ENCODE data around the gene SLC25A44. TPM values are rescaled to one million over a fixed set of nuclear protein-coding genes. Genes with fewer than 3 reads are reported as not detected.

SLC25A44 gene
- polyA plus RNA-seq, 1 donor from 2014 or later, result 13.7 TPM

DNA sequence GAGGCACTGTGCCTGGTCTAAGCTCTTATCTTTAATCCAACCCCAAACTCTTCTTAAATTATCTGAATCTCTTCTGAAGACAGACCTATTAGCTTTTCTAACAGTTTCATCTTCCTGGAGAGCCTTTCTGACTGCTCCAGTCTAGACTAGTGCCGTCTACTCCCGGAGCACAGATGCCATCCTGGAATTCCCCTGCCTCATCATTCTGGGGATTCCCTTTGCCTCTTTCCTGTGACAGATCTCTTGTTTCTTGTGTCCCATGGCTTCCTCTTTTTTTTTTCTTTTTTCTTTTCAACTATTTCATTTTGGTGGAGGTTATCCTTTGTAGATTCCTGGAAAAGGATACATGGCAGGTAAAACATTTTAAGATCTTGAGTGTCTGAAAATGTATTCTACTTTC, 28.8 kb upstream of the SLC25A44 start:
- Histone ChIP-seq H3K36me3 (ENCODE audit: insufficient read depth, low read length) (peaks cover 11% of the 10 kb centered on the region), H3K9me2 (ENCODE audit: insufficient read depth, low read length) (no peaks in the 10 kb centered on the region), H3K9me3 (ENCODE audit: low read length) (no peaks in the 10 kb centered on the region), H3K27me3 (ENCODE audit: insufficient read depth, low read depth, low read length) (no peaks in the 10 kb centered on the region), H3K4me3 (ENCODE audit: low read length) (no peak overlapping the region), H4K20me1 (ENCODE audit: insufficient read depth) (no peaks in the 10 kb centered on the region), H3K4me2 (ENCODE audit: low read length) (no peak overlapping the region), H2AFZ (ENCODE audit: low read depth, low read length) (no peak overlapping the region), H3K27ac (ENCODE audit: low read length) (no peak overlapping the region), H3K9ac (ENCODE audit: low read length) (no peak overlapping the region), H3F3A (ENCODE audit: insufficient read depth, low read length, poor library complexity, severe bottlenecking) (no peaks in the 10 kb centered on the region), H3K79me2 (replicated peaks; ENCODE audit: insufficient read depth, low read length) (no peaks in the 10 kb centered on the region)
- TF ChIP-seq SMC3 (conservative IDR thresholded peaks at IDR 0.05; ENCODE audit: poor library complexity) (no peak), EP300 (conservative IDR thresholded peaks at IDR 0.05; ENCODE audit: poor library complexity, severe bottlenecking) (no peak), MXI1 (conservative IDR thresholded peaks at IDR 0.05; ENCODE audit: poor library complexity, severe bottlenecking) (no peak), REST (IDR thresholded peaks at IDR 0.05; ENCODE audit: borderline replicate concordance) (no peak), TAF1 (IDR thresholded peaks at IDR 0.05; ENCODE audit: low read depth) (no peak), RAD21 (conservative IDR thresholded peaks at IDR 0.05) (no peak)

DNA sequence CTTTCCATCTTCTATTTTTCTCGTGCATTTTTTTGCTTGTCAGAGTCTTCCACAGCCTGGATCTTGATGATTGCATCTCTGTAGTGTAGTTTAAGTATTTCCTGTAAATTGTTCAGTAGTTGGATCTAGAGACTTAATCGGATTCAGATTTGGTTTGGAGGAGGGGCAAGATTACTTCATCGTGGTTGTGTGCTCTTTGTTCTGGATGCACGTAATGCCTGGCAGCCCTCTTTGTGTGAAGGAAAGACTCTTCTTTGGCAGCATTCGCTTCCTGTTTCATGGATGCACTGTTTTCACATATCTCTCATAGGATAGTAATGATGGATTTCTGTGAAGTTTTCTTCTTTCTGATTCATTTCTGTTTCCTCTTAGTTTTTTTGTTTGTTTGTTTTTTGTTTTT, 26.4 kb upstream of the SLC25A44 start:
- H3K27ac ChIP-seq (ENCODE audit: low read length), result no peak overlapping the region
- no peak overlapping the region for H3K4me3 ChIP-seq (ENCODE audit: low read length)
- no peaks in the 10 kb centered on the region for H3K27me3 ChIP-seq (ENCODE audit: insufficient read depth, low read depth, low read length)
- no peak overlapping the region for H2AFZ ChIP-seq (ENCODE audit: low read depth, low read length)
- no peaks in the 10 kb centered on the region for H3K79me2 ChIP-seq (replicated peaks; ENCODE audit: insufficient read depth, low read length)
- H3K9me2 ChIP-seq (ENCODE audit: insufficient read depth, low read length), result no peaks in the 10 kb centered on the region
- no peak overlapping the region for H3K9ac ChIP-seq (ENCODE audit: low read length)
- H3K4me2 ChIP-seq (ENCODE audit: low read length), result no peak overlapping the region
- H4K20me1 ChIP-seq (ENCODE audit: insufficient read depth), result no peaks in the 10 kb centered on the region
- H3K9me3 ChIP-seq (ENCODE audit: low read length), result no peaks in the 10 kb centered on the region
- TF ChIP-seq TAF1 (IDR thresholded peaks at IDR 0.05; ENCODE audit: low read depth), result no peak
- no peak for TF ChIP-seq RAD21 (conservative IDR thresholded peaks at IDR 0.05)
- TF ChIP-seq SMC3 (conservative IDR thresholded peaks at IDR 0.05; ENCODE audit: poor library complexity), result no peak
- TF ChIP-seq MXI1 (conservative IDR thresholded peaks at IDR 0.05; ENCODE audit: poor library complexity, severe bottlenecking), result no peak
- TF ChIP-seq EZH2 (IDR thresholded peaks at IDR 0.05; ENCODE audit: borderline replicate concordance, insufficient read depth, low read length, poor library complexity, severe bottlenecking), result no peak
- TF ChIP-seq REST (IDR thresholded peaks at IDR 0.05; ENCODE audit: borderline replicate concordance), result no peak
- TF ChIP-seq POLR2AphosphoS5 (IDR thresholded peaks at IDR 0.05), result no peak
- TF ChIP-seq EP300 (conservative IDR thresholded peaks at IDR 0.05; ENCODE audit: poor library complexity, severe bottlenecking), result no peak
- TF ChIP-seq, protein P1, sequence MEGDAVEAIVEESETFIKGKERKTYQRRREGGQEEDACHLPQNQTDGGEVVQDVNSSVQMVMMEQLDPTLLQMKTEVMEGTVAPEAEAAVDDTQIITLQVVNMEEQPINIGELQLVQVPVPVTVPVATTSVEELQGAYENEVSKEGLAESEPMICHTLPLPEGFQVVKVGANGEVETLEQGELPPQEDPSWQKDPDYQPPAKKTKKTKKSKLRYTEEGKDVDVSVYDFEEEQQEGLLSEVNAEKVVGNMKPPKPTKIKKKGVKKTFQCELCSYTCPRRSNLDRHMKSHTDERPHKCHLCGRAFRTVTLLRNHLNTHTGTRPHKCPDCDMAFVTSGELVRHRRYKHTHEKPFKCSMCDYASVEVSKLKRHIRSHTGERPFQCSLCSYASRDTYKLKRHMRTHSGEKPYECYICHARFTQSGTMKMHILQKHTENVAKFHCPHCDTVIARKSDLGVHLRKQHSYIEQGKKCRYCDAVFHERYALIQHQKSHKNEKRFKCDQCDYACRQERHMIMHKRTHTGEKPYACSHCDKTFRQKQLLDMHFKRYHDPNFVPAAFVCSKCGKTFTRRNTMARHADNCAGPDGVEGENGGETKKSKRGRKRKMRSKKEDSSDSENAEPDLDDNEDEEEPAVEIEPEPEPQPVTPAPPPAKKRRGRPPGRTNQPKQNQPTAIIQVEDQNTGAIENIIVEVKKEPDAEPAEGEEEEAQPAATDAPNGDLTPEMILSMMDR (IDR thresholded peaks at IDR 0.05; ENCODE audit: poor library complexity, severe bottlenecking), result no peak
- H3K36me3 ChIP-seq (ENCODE audit: insufficient read depth, low read length), result peaks cover 11% of the 10 kb centered on the region
- no peaks in the 10 kb centered on the region for H3F3A ChIP-seq (ENCODE audit: insufficient read depth, low read length, poor library complexity, severe bottlenecking)
